Measurements from ENCODE around the gene SYT3. TPM values are rescaled to one million over a fixed set of nuclear protein-coding genes. Genes with fewer than 3 reads are reported as not detected.
"Not testable (repeated sequence)": the region's sequence is repeated elsewhere in the genome, so short reads cannot be mapped to it uniquely, and the experiment has no call there.

The SYT3 gene
- total and polyA plus RNA-seq, 2 experiments from 2014 or later, result 1.9 to 4.3 TPM

DNA sequence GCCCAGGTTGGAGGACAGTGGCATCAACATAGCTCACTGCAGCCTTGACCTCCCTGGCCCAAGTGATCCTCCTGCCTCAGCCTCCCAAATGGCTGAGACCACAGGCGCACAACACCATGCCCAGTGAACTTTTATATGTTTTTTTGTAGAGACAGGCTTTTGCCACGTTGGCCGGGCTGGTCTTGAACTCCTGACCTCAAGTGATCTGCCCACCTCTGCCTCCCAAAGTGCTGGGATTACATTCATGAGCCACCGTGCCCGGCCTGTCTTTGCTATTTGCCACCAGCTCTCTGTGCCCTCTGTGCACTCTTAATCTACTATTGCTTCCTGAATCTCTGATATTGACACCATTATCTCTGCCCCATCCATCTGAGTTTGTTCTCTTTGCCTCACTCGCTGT, 37.2 kb downstream of the SYT3 start:
- no peak overlapping the region for H3K27ac ChIP-seq
- no peaks in the 10 kb centered on the region for H3K36me3 ChIP-seq
- DNase-seq (ENCODE audit: low read depth in 1 of 2, low spot score in 1 of 2), result no peak
- H3K4me3 ChIP-seq, result no peak overlapping the region
- H3K27me3 ChIP-seq, result peaks cover 13% of the 10 kb centered on the region
- no peaks in the 10 kb centered on the region for H3K9me3 ChIP-seq (ENCODE audit: low read depth)
- H3K4me1 ChIP-seq (ENCODE audit: low read depth), result peaks cover 8% of the 10 kb centered on the region
- TF ChIP-seq, protein P1, sequence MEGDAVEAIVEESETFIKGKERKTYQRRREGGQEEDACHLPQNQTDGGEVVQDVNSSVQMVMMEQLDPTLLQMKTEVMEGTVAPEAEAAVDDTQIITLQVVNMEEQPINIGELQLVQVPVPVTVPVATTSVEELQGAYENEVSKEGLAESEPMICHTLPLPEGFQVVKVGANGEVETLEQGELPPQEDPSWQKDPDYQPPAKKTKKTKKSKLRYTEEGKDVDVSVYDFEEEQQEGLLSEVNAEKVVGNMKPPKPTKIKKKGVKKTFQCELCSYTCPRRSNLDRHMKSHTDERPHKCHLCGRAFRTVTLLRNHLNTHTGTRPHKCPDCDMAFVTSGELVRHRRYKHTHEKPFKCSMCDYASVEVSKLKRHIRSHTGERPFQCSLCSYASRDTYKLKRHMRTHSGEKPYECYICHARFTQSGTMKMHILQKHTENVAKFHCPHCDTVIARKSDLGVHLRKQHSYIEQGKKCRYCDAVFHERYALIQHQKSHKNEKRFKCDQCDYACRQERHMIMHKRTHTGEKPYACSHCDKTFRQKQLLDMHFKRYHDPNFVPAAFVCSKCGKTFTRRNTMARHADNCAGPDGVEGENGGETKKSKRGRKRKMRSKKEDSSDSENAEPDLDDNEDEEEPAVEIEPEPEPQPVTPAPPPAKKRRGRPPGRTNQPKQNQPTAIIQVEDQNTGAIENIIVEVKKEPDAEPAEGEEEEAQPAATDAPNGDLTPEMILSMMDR (IDR thresholded peaks at IDR 0.05; ENCODE audit: low read depth, low read length), result no peak

GRCh38 chr19:50602089-50602422, 37.6 kb downstream of the SYT3 start:
- H3K27ac ChIP-seq, result no peak overlapping the region

GRCh38 chr19:50601407-50602088, 38.1 kb downstream of the SYT3 start:
- no peaks in the 10 kb centered on the region for H3K36me3 ChIP-seq
- TF ChIP-seq, protein P1 (IDR thresholded peaks at IDR 0.05; ENCODE audit: low read depth, low read length), result no peak

More at GRCh38 chr19:50602089-50602422, 37.6 kb downstream of the SYT3 start:
- TF ChIP-seq, protein P1 (IDR thresholded peaks at IDR 0.05; ENCODE audit: low read depth, low read length), result no peak
- Histone ChIP-seq H3K27me3 (peaks cover 8% of the 10 kb centered on the region), H3K36me3 (no peaks in the 10 kb centered on the region), H3K4me3 (no peak overlapping the region), H3K4me1 (ENCODE audit: low read depth) (peaks cover 8% of the 10 kb centered on the region), H3K9me3 (ENCODE audit: low read depth) (no peaks in the 10 kb centered on the region)
- no peak for DNase-seq (ENCODE audit: low read depth in 1 of 2, low spot score in 1 of 2)

DNA sequence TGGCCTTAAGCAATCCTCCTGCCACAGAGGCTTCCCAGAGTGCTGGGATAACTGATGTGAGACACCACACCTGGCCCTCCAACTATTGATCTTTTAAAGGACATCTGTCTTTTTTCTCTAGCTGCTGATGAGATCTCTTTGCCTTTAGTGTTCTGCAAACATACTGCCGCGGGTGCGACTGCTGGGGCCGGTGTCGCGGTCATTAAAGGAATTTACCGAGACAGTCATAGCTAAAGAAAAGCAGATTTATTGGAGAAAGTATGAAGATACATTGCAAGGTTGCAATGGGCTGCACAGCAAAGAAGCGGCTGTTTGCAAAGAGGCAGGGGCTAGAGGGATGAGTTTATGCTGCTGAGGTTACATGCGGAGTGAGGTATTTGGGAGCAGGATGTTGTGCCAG, 40.3 kb downstream of the SYT3 start:
- Histone ChIP-seq H3K4me3 (no peak overlapping the region), H3K9me3 (ENCODE audit: low read depth) (no peaks in the 10 kb centered on the region), H3K4me1 (ENCODE audit: low read depth) (peaks cover 8% of the 10 kb centered on the region), H3K27me3 (no peaks in the 10 kb centered on the region), H3K27ac (no peak overlapping the region), H3K36me3 (no peaks in the 10 kb centered on the region)
- TF ChIP-seq, protein P1 (IDR thresholded peaks at IDR 0.05; ENCODE audit: low read depth, low read length), result no peak
- no peak for DNase-seq (ENCODE audit: low read depth in 1 of 2, low spot score in 1 of 2)

More at GRCh38 chr19:50601407-50602088, 38.1 kb downstream of the SYT3 start:
- no peak overlapping the region for H3K4me3 ChIP-seq
- DNase-seq (ENCODE audit: low read depth in 1 of 2, low spot score in 1 of 2), result peak in 1 of 2 donors; percentile 41
- H3K27ac ChIP-seq, result no peak overlapping the region
- H3K27me3 ChIP-seq, result peaks cover 3% of the 10 kb centered on the region
- H3K9me3 ChIP-seq (ENCODE audit: low read depth), result no peaks in the 10 kb centered on the region
- peaks cover 8% of the 10 kb centered on the region for H3K4me1 ChIP-seq (ENCODE audit: low read depth)

GRCh38 chr19:50590191-50590590, 49.5 kb downstream of the SYT3 start:
- Histone ChIP-seq H3K27ac (no peak overlapping the region), H3K27me3 (peaks cover 2% of the 10 kb centered on the region), H3K36me3 (no peaks in the 10 kb centered on the region), H3K4me1 (ENCODE audit: low read depth) (no peaks in the 10 kb centered on the region), H3K4me3 (no peak overlapping the region), H3K9me3 (ENCODE audit: low read depth) (no peaks in the 10 kb centered on the region)
- TF ChIP-seq, protein P1 (IDR thresholded peaks at IDR 0.05; ENCODE audit: low read depth, low read length), result no peak
- no peak for DNase-seq (ENCODE audit: low read depth in 1 of 2, low spot score in 1 of 2)

- DNase-seq (ENCODE audit: low read depth in 1 of 2, low spot score in 1 of 2); H3K4me3 ChIP-seq: not testable (repeated sequence)
These were observed 57.7 kb downstream of the SYT3 start for GRCh38 chr19:50581795-50582660.

More at GRCh38 chr19:50581795-50582660, 57.7 kb downstream of the SYT3 start:
- H3K9me3 ChIP-seq (ENCODE audit: low read depth); H3K27me3 ChIP-seq; H3K36me3 ChIP-seq: not testable (repeated sequence)
- peak overlapping the region; percentile 95 for H3K27ac ChIP-seq
- H3K4me1 ChIP-seq (ENCODE audit: low read depth), result peaks cover 13% of the 10 kb centered on the region
